KOPT-K1 (cell line): ENCODE data around the gene CLGN.

ENCODE experiments used
- H3K27ac ChIP-seq: fragments of 200-600 bp; sonication (generic); 2 replicates; pipeline ENCODE4 v1.5.1; 2016; ENCODE audit warnings: antibody characterized with exemption, mild to moderate bottlenecking, low read depth, low read length; ENCODE audit not compliant: poor library complexity, severe bottlenecking
- H3K36me3 ChIP-seq: fragments of 200-600 bp; sonication (generic); 2 replicates; pipeline ENCODE4 v1.5.1; 2017; ENCODE audit warnings: antibody characterized with exemption, mild to moderate bottlenecking, low read length, moderate library complexity; ENCODE audit not compliant: insufficient read depth
- H3K9me3 ChIP-seq: fragments of 200-600 bp; sonication (generic); 2 replicates; pipeline ENCODE4 v1.5.1; 2017; ENCODE audit warnings: antibody characterized with exemption, low read length, mild to moderate bottlenecking; ENCODE audit not compliant: insufficient read depth, poor library complexity, severe bottlenecking

The CLGN gene

GRCh38 chr4:140359562-140360427 is 67.7 kb downstream of the CLGN start:
- Histone ChIP-seq H3K27ac (no peak overlapping the region), H3K36me3 (no peaks in the 10 kb centered on the region), H3K9me3 (no peaks in the 10 kb centered on the region)

DNA sequence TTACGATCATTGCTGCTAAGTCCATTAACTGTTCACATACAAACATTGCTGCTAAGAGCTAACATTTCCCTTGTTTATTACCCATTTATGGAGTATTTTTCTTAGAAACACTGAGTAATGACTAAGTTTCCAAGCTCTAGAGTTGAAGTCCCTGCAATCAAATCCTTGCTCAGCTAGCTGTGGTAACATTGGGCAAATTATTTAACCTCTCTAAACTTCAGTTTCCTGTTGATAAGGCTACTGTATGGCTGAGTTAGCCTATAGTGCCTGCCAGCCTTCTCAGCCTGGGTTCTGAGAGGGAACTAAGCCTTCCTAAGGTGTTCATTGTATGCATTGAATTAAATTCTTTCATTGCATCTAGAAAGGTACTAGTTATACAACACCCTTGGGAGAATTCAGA is 69.2 kb downstream of the CLGN start:
- no peak overlapping the region for H3K27ac ChIP-seq
- no peaks in the 10 kb centered on the region for H3K36me3 ChIP-seq
- H3K9me3 ChIP-seq = no peaks in the 10 kb centered on the region

DNA sequence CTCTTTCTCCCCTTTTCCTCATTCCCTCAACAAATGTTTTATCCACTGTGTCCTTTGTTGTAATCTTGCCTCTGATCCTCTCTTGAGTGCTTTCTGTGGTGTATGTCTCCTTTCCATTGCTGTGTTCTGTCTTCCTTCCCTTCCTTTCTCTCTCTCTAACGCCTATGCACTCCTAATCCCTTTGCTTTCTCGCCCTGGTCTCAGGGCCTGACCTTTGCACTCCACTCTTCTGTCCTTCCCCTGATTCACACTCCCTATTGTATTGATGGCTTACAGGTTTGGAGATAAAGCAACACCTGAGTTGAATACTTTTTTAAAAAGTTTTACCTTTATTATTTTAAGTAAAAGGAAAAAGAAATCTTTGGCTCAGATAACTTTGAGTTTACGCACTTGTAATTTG is 69.6 kb downstream of the CLGN start:
- Histone ChIP-seq H3K9me3 (no peaks in the 10 kb centered on the region), H3K27ac (no peak overlapping the region), H3K36me3 (no peaks in the 10 kb centered on the region)

DNA sequence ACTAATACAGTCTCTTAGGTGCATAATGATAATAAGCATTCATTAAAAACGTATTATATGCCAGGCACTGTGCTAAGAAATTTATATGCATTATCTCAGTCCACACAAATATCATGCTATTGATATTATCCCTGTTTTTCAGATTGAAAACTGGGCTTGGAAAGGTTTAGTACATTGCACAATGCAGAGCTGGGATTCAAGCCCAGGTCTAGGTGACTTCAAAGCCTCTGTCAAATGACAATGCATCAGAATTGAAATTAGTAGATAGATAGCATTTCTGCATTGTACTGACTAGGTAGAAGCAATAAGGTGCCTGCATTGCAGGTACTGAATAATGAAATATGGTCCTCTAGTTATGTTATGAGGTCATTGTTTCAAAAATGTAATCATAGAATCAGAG is 72.2 kb downstream of the CLGN start:
- no peak overlapping the region for H3K27ac ChIP-seq
- no peaks in the 10 kb centered on the region for H3K36me3 ChIP-seq
- no peaks in the 10 kb centered on the region for H3K9me3 ChIP-seq

DNA sequence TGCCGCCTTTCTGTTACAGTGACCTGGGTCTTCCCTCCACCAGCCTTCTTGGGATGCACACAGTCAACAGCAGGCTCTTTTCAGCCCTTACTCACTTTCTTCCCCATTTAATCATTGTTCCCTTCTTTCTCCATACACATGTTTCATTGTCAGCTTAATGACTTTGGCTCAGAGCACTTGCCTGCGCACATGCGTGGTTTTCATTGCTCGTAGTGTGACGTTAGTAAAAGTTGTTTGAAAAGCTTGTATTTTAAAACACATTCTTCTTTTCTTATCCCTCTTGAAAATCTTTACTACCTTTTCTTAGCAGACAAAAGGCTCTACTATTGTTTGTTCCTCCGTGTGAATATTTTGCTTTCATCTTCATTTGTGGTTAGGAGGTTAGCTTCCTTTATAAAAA is 73.7 kb downstream of the CLGN start:
- Histone ChIP-seq H3K9me3 (no peaks in the 10 kb centered on the region), H3K36me3 (no peaks in the 10 kb centered on the region), H3K27ac (peak overlapping the region; percentile 60)

- H3K9me3 ChIP-seq = no peaks in the 10 kb centered on the region
- H3K36me3 ChIP-seq = no peaks in the 10 kb centered on the region
- H3K27ac ChIP-seq = no peak overlapping the region
Observed at GRCh38 chr4:140351093-140352075, 76.1 kb downstream of the CLGN start.

DNA sequence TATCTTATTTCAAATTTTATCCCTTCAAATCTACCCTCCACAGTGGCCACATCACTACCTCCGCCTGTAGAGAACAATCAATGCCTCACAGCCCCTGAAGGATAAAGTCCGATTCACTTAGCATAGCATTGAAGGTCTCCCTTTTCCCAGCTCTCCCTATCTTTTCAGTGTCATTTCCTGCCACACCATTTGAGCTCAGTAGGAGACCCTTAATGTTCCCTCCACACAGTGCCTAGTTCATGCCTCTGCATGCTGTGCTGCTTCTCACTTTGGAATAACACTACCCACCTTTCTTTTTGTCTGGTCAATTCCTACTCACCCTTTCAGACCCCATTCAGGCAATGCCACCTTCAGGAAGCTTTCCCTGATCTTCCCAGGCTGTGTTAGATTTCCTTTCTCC is 77.6 kb downstream of the CLGN start:
- Histone ChIP-seq H3K9me3 (no peaks in the 10 kb centered on the region), H3K36me3 (no peaks in the 10 kb centered on the region), H3K27ac (no peak overlapping the region)

- no peak overlapping the region for H3K27ac ChIP-seq
- H3K36me3 ChIP-seq = no peaks in the 10 kb centered on the region
- H3K9me3 ChIP-seq = no peaks in the 10 kb centered on the region
Observed at GRCh38 chr4:140346136-140346535, 81.3 kb downstream of the CLGN start.

- no peak overlapping the region for H3K27ac ChIP-seq
- H3K36me3 ChIP-seq = no peaks in the 10 kb centered on the region
- H3K9me3 ChIP-seq = no peaks in the 10 kb centered on the region
Observed at GRCh38 chr4:140344621-140345020, 82.8 kb downstream of the CLGN start.

- H3K27ac ChIP-seq = no peak overlapping the region
- H3K9me3 ChIP-seq = no peaks in the 10 kb centered on the region
- H3K36me3 ChIP-seq = no peaks in the 10 kb centered on the region
Observed at GRCh38 chr4:140344101-140344500, 83.3 kb downstream of the CLGN start.

DNA sequence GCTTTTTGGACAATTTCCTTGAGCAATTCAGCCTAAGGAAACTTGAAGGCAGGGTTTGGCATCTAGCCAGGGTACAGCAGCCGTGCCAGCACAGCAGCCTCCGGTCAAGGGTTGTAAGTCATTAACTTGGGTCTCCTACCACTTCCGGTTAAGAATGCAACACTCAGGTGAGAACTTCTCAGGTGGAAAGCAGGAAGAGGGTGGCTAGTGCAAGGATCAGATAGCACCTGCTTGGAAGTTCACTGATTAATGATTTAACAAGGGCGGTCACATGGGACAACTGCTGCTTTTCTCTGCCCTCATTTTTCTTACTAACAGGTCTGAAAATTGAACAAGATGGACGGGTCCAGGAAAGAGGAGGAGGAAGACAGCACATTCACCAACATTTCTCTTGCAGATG is 84.1 kb downstream of the CLGN start:
- Histone ChIP-seq H3K27ac (no peak overlapping the region), H3K9me3 (no peaks in the 10 kb centered on the region), H3K36me3 (no peaks in the 10 kb centered on the region)

DNA sequence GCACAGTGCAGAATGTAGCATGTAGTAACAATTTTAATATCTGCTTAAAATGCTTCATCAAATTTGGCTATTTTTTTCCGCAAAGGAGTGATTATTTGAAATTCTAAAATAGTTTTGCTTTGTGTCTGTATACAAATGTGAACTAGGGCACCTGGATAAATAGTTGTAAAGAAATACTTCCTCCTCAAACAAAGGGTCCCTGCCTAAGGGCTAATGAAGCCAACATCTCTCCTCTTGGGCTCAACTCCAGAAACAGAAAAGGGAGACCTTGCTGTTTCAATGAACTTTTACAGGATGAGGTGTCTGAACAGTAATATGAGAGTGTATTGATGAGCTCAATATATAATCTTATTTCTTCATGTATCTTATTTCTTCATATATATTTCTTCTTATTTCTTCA is 84.8 kb downstream of the CLGN start:
- Histone ChIP-seq H3K27ac (no peak overlapping the region), H3K9me3 (no peaks in the 10 kb centered on the region), H3K36me3 (no peaks in the 10 kb centered on the region)
